K562 (cell line): ENCODE data around the gene TMEM150C. TPM values are rescaled to one million over a fixed set of nuclear protein-coding genes. Genes with fewer than 3 reads are reported as not detected.

Source experiments
- ATAC-seq: fragments of 200-7000 bp; cut with Tn5 transposase; 3 replicates; pipeline ENCODE4 v1.9.1; 2020; ENCODE audit warnings: moderate library complexity
- BruUV-seq: library from RNA; stranded (reverse); fragments of 400-500 nt; replicated peaks from 2 replicates; lab custom pipeline; 2021; lab: Mats Ljungman, UMichigan
- CTCF ChIA-PET: fragments of 300-600 bp; formaldehyde crosslinking; extraction: SDS; loops from one replicate; lab custom pipeline; 2021; ENCODE audit warnings: low intra/inter-chr PET ratio; lab: Yijun Ruan, JAX
- POLR2A ChIA-PET: fragments of 300-600, 350-650 bp; sonication (Branson Sonifier 250); formaldehyde crosslinking; extraction: SDS; loops from one replicate; lab custom pipeline; 2021; ENCODE audit warnings: antibody characterized with exemption, inconsistent platforms; lab: Yijun Ruan, JAX
- DNase-seq, 4 experiments: peaks; one replicate each; pipeline versions ENCODE4 v3.0.0 to v3.0.0-alpha.2; 2011 to 2018; ENCODE audit warnings: low spot score in 3 of 4, mixed read lengths in 3 of 4; ENCODE audit errors: extremely low read depth in 1 of 4
- FAIRE-seq: peaks from 2 replicates; lab custom pipeline; 2011; peaks lifted over from hg19 to GRCh38; lab: Jason Lieb, UNC
- H2AFZ ChIP-seq: 2 replicates; pipeline ENCODE4 v1.6.0; 2011; ENCODE audit warnings: low read depth, low read length, control low read depth, inconsistent platforms
- H3K27ac ChIP-seq: fragments of 200-600 bp; 3 replicates; pipeline ENCODE4 v1.8.0; 2011; ENCODE audit warnings: low read depth, mild to moderate bottlenecking, control low read depth, inconsistent platforms, low read length, moderate library complexity, mixed read lengths; ENCODE audit errors: extremely low read depth
- H3K27me3 ChIP-seq, 2 experiments: fragments of 300-600 bp in 1 of 2; 2 replicates in 1 of 2; 3 replicates in 1 of 2; pipeline versions ENCODE4 v1.6.0 to v1.8.0; 2011; ENCODE audit warnings: inconsistent platforms in 2 of 2, low read length in 2 of 2, mild to moderate bottlenecking in 1 of 2, mixed read lengths in 1 of 2, moderate library complexity in 1 of 2; ENCODE audit not compliant: control insufficient read depth in 2 of 2, insufficient read depth in 2 of 2
- H3K36me3 ChIP-seq: fragments of 300-600 bp; 3 replicates; pipeline ENCODE4 v1.8.0; 2011; ENCODE audit warnings: mild to moderate bottlenecking, low read length, inconsistent platforms; ENCODE audit not compliant: control insufficient read depth, insufficient read depth
- H3K4me1 ChIP-seq, 2 experiments: fragments of 200-600 bp in 1 of 2; replicated peaks in 1 of 2; 2 replicates in 1 of 2; 3 replicates in 1 of 2; pipeline versions ENCODE4 v1.5.1 to v1.8.0; 2011; ENCODE audit warnings: inconsistent platforms in 2 of 2, low read length in 2 of 2, mild to moderate bottlenecking in 1 of 2, mixed read lengths in 1 of 2, moderate library complexity in 1 of 2; ENCODE audit not compliant: control insufficient read depth in 2 of 2, insufficient read depth in 2 of 2
- H3K4me2 ChIP-seq: 2 replicates; pipeline ENCODE4 v1.6.1; 2011; ENCODE audit warnings: low read length, control low read depth, inconsistent platforms, mixed read lengths; ENCODE audit not compliant: insufficient read depth
- H3K4me3 ChIP-seq: fragments of 200-600 bp; sonication (generic), shearing (Covaris generic); 2 replicates; pipeline ENCODE4 v1.5.1; 2016; ENCODE audit warnings: control low read depth, inconsistent platforms
- H3K79me2 ChIP-seq: fragments of 200-600 bp; 3 replicates; pipeline ENCODE4 v1.8.0; 2011; ENCODE audit warnings: low read length, inconsistent platforms; ENCODE audit not compliant: control insufficient read depth, insufficient read depth
- H3K9ac ChIP-seq, 2 experiments: 2 replicates each; pipeline versions ENCODE4 v1.6.0 to v1.6.1; 2011; ENCODE audit warnings: low read depth in 2 of 2, low read length in 2 of 2, control low read depth in 1 of 2, inconsistent platforms in 1 of 2, mild to moderate bottlenecking in 1 of 2, mixed read lengths in 1 of 2; ENCODE audit not compliant: insufficient read depth in 1 of 2
- H3K9me1 ChIP-seq: one replicate; pipeline ENCODE4 v1.6.0; 2011; ENCODE audit warnings: inconsistent platforms, mild to moderate bottlenecking, low read length, moderate library complexity; ENCODE audit not compliant: control insufficient read depth, insufficient read depth
- H3K9me3 ChIP-seq: replicated peaks from 2 replicates; pipeline ENCODE4 v1.5.1; 2011; ENCODE audit warnings: low read depth, low read length, inconsistent platforms; ENCODE audit not compliant: control insufficient read depth, insufficient read depth
- H4K20me1 ChIP-seq: replicated peaks from 2 replicates; pipeline ENCODE4 v1.6.1; 2011; ENCODE audit warnings: low read length, inconsistent platforms, mixed read lengths; ENCODE audit not compliant: control insufficient read depth, insufficient read depth
- AFF4 ChIP-seq: sonication (generic); formaldehyde crosslinking; IDR thresholded peaks from 2 replicates; pipeline ENCODE4 v1.8.0; 2023; ENCODE audit warnings: mild to moderate bottlenecking, missing genetic modification reagents
- ASH1L ChIP-seq: fragments of 450-650 bp; IDR thresholded peaks from 2 replicates; pipeline ENCODE4 v1.6.1; 2018; ENCODE audit warnings: borderline replicate concordance, mild to moderate bottlenecking, low read depth; ENCODE audit not compliant: partially characterized antibody
- CBFB ChIP-seq: sonication (generic); formaldehyde crosslinking; IDR thresholded peaks from 2 replicates; pipeline ENCODE4 v1.4.0; 2020; ENCODE audit warnings: mild to moderate bottlenecking, missing genetic modification reagents
- CC2D1A ChIP-seq: fragments of 450-650 bp; IDR thresholded peaks from 2 replicates; pipeline ENCODE4 v1.6.1; 2017; ENCODE audit warnings: mild to moderate bottlenecking
- CREB3 ChIP-seq: fragments of 450-650 bp; conservative IDR thresholded peaks from 2 replicates; pipeline ENCODE4 v1.6.1; 2016; ENCODE audit warnings: missing genetic modification characterization, low read depth, mild to moderate bottlenecking, missing compliant biosample characterization, moderate library complexity
- DACH1 ChIP-seq: fragments of 450-650 bp; IDR thresholded peaks from 2 replicates; pipeline ENCODE4 v1.6.1; 2018; ENCODE audit not compliant: partially characterized antibody
- ELF2 ChIP-seq: fragments of 250-450 bp; sonication (Bioruptor Pico); IDR thresholded peaks from 2 replicates; pipeline ENCODE4 v1.5.0; 2021; ENCODE audit warnings: mild to moderate bottlenecking
- GATAD2A ChIP-seq: fragments of 450-650 bp; IDR thresholded peaks from 2 replicates; pipeline ENCODE4 v1.6.1; 2017
- MED1 ChIP-seq: sonication (generic); formaldehyde crosslinking; IDR thresholded peaks from 2 replicates; pipeline ENCODE4 v1.8.1; 2023; ENCODE audit warnings: missing genetic modification reagents, borderline replicate concordance
- NFXL1 ChIP-seq: fragments of 450-650 bp; formaldehyde crosslinking; IDR thresholded peaks from 2 replicates; pipeline ENCODE4 v1.4.0; 2021; ENCODE audit warnings: mild to moderate bottlenecking
- TARDBP ChIP-seq: fragments of 450-650 bp; IDR thresholded peaks from 2 replicates; pipeline ENCODE4 v1.6.1; 2016
- ZNF24 ChIP-seq: fragments of 450-650 bp; IDR thresholded peaks from 2 replicates; pipeline ENCODE4 v1.6.1; 2016
- ZNF324 ChIP-seq: fragments of 250-450 bp; sonication (Bioruptor Pico); IDR thresholded peaks from 2 replicates; pipeline ENCODE4 v1.4.0; 2020; ENCODE audit warnings: mild to moderate bottlenecking
- ZNF384 ChIP-seq: IDR thresholded peaks from 2 replicates; pipeline ENCODE4 v1.6.1; 2012; ENCODE audit warnings: low read depth, low read length, improper control_type of control experiment
- ZNF780A ChIP-seq: fragments of 250-450 bp; sonication (Bioruptor Pico); IDR thresholded peaks from 2 replicates; pipeline ENCODE4 v1.5.0; 2021; ENCODE audit warnings: mild to moderate bottlenecking
- WGBS: fragments of 100-300 bp; shearing (Covaris generic); methylation state at CpG from one replicate; pipeline ENCODE4 v1.1.6; 2016; ENCODE audit warnings: low coverage, mixed read lengths; ENCODE audit not compliant: insufficient coverage; ENCODE audit errors: missing lambda C conversion rate; 5-methylcytosine and 5-hydroxymethylcytosine counted together
- in situ Hi-C: fragments of 300-500 bp; cut with MboI; formaldehyde crosslinking; loops from 4 replicates; pipeline ENCODE4 v1.15.0; 2018; ENCODE audit warnings: inconsistent platforms, mixed read lengths
- intact Hi-C: fragments of 100-400 bp; cut with micrococcal nuclease; formaldehyde crosslinking; loops from 2 replicates; pipeline ENCODE4 v1.14.2; 2022
- polyA plus RNA-seq, 8 experiments: library from polyadenylated mRNA; depleted of rRNA in 4 of 8; stranded (reverse) in 5 of 8; unstranded in 3 of 8; fragments of >200 nt; fragmentation: Nextera tagmentation in 2 of 8; fragmentation: Illumina TruSeq in 1 of 8; extraction: Ambion mirVana in 2 of 8; extraction: Trizol in 1 of 8; gene quantifications; 2 replicates each; pipeline versions ENCODE4 v1.2.1 to v1.2.3, GENCODE V29; 2011 to 2014; ENCODE audit warnings: inconsistent platforms in 1 of 8, missing spikeins in 1 of 8
- total RNA-seq, 7 experiments: library from RNA; depleted of rRNA in 6 of 7; stranded (reverse); fragments of >200 nt in 6 of 7; fragmentation: Illumina TruSeq in 2 of 7; extraction: Trizol in 2 of 7; gene quantifications; 2 replicates each; pipeline versions ENCODE4 v1.2.1 to v1.2.3, GENCODE V29; 2011 to 2021; ENCODE audit warnings: low replicate concordance in 1 of 7
- TF ChIP-seq, protein P1 (sequence below): sonication (generic); formaldehyde crosslinking; IDR thresholded peaks from 2 replicates; pipeline ENCODE4 v1.8.1; 2023; ENCODE audit warnings: mild to moderate bottlenecking, missing genetic modification reagents

TMEM150C gene
- total and polyA plus RNA-seq, 9 of the 15 experiments (the other 6 are each of a cell fraction or from before 2014, with no cell fraction given) = 0.07 TPM; not detected in 8

DNA sequence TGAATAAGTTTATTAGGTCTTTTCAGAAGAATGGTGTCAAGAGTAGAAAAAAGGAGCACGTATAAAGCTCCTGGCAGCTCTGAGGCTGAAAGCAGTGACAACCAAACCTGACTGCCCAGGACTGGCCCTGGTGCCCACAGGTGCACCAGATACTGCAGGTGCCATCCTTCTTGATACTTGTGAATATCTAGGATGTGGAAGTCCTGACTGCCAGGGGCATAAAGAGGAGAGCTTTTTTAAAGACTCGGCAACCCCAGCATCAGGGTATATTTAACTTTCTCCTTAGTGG, 60.7 kb downstream of the TMEM150C start:
- Histone ChIP-seq H3K4me3 (no peak overlapping the region), H3K4me1 (no peaks in the 10 kb centered on the region), H3K27ac (no peak overlapping the region), H4K20me1 (no peaks in the 10 kb centered on the region), H2AFZ (no peak overlapping the region), H3K27me3 (peaks cover 17 to 27% of the 10 kb centered on the region in 2 experiments), H3K9ac (no peak overlapping the region), H3K79me2 (no peaks in the 10 kb centered on the region), H3K36me3 (no peaks in the 10 kb centered on the region), H3K4me2 (no peak overlapping the region), H3K9me3 (no peaks in the 10 kb centered on the region; the same call in 1 of the 2 replicates), H3K9me1 (no peaks in the 10 kb centered on the region)
- in situ Hi-C loops = no loop called here
- FAIRE-seq = no peak
- ChIA-PET POLR2A (interaction anchor here (1.0 to 1.8 kb wide), 2 partner anchors 11 to 13 kb away, joined by 5 read pairs; no protein-coding TSS in a partner anchor), CTCF (no interaction called here)
- no TSS peak for BruUV-seq
- intact Hi-C loops = no loop called here
- 5% methylated on average over 2 of the region's 2 CpGs for WGBS
- TF ChIP-seq AFF4 (CRISPR knock-in tag) (no peak), ZNF780A (no peak), CBFB (CRISPR knock-in tag) (no peak), CC2D1A (no peak), ASH1L (no peak), MED1 (CRISPR knock-in tag) (no peak), DACH1 (no peak), GATAD2A (no peak), CREB3 (tag) (no peak), ZNF324 (CRISPR knock-in tag) (no peak), TARDBP (no peak), ELF2 (CRISPR knock-in tag) (no peak), ZNF384 (no peak), ZNF24 (no peak), NFXL1 (CRISPR knock-in tag) (no peak)
- TF ChIP-seq, protein P1, sequence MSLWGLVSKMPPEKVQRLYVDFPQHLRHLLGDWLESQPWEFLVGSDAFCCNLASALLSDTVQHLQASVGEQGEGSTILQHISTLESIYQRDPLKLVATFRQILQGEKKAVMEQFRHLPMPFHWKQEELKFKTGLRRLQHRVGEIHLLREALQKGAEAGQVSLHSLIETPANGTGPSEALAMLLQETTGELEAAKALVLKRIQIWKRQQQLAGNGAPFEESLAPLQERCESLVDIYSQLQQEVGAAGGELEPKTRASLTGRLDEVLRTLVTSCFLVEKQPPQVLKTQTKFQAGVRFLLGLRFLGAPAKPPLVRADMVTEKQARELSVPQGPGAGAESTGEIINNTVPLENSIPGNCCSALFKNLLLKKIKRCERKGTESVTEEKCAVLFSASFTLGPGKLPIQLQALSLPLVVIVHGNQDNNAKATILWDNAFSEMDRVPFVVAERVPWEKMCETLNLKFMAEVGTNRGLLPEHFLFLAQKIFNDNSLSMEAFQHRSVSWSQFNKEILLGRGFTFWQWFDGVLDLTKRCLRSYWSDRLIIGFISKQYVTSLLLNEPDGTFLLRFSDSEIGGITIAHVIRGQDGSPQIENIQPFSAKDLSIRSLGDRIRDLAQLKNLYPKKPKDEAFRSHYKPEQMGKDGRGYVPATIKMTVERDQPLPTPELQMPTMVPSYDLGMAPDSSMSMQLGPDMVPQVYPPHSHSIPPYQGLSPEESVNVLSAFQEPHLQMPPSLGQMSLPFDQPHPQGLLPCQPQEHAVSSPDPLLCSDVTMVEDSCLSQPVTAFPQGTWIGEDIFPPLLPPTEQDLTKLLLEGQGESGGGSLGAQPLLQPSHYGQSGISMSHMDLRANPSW (CRISPR knock-in tag) = no peak
- no peak for DNase-seq
- no peak for ATAC-seq
